NCI-H446 treated with DMSO at 0.1 percent for 48 hours (cell line): ENCODE measurements around the gene SLC18A2.
"Not testable (repeated sequence)": the region's sequence is repeated elsewhere in the genome, so short reads cannot be mapped to it uniquely, and the experiment has no call there.

Experiments used
- DNase-seq: peaks from one replicate; lab custom pipeline; 2025; lab: John Stamatoyannopoulos, UW

SLC18A2 gene

DNA sequence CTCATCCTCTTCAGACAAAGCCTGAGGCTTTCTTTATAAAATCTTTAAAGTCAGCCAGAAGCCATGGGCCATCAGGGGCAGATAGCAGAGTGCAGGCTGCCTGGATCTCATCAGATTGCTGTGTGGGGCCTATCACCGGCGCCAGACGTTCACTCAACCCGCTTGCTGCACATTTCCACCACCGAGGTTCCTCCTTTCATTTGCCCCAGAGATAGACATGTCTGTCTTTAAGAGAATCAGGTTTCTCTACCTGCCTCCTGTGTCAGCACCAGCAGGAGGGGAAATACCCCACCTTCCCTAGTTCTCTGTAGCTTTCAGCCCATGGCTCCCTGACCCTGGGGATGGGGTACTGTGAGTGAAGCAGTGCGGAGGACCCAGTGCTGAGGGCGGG is 22.0 kb downstream of the SLC18A2 start:
- DNase-seq, result no peak

DNA sequence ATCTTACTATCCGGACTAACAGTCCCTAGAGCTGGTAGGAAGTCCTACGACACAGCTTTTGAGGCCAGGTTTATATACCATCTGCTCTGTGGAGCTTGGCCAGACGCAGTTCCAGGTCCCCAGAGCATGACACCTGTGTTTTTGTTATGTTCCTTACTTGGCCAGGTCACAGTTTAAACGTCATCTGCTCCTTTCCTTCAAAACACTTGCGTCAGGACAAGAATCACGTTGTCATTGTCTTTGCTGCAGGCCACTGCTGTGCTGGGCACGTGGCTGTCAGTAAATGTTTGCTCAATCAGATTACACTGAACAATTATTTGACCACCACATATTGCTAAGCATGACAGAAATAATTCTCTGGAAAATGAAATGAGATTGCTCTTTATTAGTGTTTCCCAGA is 23.9 kb downstream of the SLC18A2 start:
- no peak for DNase-seq

DNA sequence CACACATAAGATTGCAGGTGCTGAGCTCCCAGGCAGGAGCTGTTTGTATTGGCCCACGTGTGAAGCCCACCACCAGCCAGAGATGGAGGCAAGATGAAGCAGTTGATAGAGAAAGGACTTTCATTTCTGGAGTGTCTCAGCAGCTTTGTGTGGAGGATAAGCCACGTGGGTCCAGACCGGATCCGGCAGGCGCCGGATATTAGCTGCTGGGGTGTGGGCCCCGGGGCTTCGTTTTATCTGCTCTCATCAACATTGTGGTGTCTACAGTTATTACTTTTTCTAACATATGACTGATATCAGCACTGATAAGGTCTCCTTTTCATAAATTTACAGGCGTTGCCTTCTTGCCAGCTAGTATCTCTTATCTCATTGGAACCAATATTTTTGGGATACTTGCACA is 25.5 kb downstream of the SLC18A2 start:
- no peak for DNase-seq

DNA sequence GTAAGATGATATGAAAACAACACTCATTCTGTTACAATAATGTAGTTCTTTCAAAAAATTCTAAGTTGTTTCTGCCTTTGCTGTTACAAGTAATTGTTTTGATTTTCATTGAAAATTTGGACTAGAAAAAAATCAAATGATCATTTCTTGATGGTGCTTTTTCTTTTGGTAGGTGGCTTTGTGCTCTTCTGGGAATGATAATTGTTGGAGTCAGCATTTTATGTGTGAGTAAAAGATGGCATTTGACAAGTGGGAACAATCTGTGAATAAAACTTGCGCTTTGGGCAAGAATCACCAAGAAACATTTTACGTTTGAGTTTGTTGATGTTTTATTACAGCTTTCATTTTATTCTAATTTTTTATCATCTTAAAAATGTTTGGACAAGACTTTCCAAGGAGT is 25.9 kb downstream of the SLC18A2 start:
- no peak for DNase-seq

DNA sequence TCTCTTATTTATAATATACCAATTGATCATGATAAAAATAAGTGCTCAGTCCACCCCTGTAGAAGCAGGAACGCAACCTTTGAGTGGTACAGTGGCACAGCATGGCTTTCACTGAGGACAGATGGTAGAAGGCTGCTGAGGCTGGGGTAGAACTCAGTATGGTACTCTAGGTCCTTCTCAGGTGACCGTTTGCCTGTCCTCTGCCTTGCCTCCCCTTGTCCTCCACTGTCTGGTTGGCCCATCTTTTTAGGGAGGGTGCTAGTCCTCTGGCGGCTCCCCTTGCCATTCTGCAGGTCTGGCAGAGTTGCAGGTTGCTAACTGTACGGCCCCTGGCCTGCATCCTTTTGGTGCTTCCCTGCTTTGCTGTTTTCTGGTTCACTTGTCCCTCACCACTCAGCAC is 27.3 kb downstream of the SLC18A2 start:
- no peak for DNase-seq

DNA sequence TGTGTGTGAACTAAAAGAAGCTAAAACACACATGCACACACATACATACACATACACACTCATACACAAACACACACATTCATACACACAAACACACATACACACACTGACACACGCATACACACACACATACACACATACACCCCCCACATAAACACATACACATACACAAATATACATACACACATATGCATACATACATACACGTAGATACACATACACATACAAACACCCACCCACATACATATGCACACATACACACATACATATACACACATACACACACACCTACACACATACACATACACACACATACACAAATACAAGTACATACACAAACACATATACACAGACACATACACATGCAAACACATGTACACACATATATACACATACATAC is 28.0 kb downstream of the SLC18A2 start:
- DNase-seq, result no peak

DNA sequence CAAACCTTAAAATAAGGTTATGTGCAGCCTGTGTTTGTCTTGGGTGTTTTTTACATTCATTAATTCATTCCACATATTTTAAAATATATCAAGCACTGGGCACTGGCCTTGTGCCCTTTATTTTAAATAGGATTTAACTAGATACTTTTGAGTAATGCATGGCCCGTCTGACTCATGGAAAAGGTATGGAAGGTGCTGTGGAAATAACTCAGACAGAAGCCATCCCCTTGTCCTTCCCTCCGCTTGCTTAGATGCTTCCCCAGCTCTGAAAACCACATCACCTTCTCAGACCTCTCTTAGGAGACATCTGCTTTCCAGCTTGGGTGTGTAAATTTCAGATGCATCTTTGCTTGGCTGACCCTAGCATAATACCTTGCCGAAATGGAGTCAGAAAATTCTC is 30.5 kb downstream of the SLC18A2 start:
- DNase-seq, result no peak

DNA sequence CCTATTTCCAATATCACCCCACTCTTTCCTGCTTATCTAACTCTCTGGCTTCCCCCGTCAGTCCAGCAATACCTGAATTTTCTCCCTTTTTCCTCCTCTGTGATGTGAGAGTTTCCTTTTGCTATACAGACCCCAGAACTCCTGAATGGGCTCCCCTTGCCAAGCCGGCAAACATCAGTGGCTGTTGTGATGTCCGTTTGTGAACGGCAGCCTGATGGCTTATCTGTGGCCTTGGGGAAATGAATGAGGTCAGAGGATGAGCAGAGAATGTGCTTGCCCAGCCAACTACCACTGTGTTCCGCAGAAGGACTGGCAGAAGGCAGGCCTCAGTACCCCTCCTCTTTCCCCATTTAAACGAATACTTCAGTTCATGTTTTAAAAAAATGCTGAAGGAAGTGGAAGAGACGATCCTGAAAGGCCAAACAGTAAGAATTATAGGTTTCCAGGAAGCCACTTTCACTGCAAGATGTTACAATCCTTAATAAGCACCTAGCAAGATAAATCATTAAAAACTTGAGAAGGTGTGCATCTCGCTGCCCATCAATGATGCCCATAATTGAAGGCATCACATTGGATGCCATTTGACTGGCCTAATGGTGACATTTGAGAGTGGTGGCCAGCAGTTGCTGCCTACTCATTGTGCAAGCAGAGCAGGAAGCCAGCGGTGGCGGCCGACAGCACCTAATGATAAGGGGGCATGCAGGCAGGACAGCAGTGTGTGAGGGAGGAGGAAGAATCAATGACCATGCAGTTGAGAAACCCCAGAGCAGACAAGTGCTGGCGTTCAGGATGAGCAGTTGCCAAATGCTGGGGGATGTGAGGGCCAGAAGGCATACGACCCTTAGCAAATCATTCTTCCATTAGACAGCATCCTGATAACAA is 31.5 kb downstream of the SLC18A2 start:
- no peak for DNase-seq

DNA sequence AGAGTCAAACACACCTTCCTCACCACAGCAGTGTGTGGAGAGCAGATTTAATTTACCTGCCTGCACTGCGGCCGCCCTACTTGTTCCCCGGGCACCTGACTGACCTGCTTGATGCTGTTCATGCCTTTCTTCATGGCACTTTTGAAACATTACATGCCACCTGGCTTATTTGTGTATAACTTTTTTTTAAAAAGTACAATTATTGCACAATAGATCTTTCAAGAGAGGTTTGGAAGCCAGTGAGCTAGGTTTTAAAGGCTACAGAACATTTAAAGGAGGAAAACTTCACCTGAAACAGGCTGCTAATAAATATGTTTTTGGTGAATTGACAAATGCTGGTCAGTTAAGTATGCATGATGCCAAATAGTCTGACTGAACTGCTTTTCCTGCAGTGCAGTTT is 33.1 kb downstream of the SLC18A2 start:
- DNase-seq, result no peak

DNA sequence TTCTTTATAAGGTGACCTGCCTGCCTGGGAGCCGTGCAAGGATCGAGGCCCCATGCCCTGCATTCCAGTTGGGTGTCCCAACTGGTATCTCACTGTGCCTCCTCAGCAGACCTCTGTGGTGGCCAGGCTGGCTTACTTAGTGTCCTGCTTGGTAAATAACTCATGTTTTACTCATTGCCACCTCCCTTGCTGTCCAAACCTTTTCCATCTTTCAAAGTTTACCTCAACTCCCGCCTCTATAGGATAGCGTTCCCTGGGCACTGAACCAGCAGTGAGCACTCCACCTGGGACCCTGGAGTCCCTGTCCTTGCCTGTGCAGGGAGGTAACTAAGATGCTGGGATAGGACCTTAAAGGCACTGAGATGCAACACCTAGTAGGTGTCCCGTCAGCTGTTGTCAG is 33.6 kb downstream of the SLC18A2 start:
- no peak for DNase-seq

DNA sequence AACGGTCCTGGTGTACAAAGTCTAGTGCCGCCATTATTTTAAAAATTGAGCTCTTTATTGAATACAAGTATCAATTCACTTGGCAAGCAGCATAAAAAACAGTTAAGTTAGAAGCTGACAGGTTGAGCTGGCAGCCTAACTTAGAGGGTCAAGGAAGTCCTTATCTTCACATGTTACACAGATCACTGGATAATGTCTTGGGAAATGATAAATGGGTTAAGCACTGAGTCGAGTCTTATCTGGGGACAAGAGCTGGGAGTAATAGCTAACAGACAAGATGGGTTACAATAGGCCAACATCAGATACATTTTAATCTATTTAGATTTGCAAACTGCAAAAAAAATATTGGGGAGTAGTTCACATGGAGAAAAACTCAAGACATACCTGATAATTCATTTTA is 34.2 kb downstream of the SLC18A2 start:
- no peak for DNase-seq

DNA sequence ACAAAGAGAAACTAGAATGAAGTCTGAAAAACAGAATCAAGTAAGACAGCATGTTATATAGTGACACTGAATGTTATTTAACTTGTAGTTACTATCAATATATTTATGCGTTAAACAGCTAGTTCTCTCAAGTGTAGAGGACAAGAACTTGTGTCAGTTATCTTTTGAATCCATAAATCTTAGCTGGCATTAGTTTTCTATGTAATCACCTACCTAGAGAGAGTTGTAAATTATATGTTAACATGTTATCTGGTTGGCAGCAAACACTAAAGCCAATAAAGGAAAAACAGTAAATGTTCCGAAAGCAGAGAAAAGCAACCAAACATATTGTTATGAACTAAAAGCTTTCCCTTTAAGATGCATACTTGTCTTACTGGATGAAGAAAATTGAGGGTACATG is 36.8 kb downstream of the SLC18A2 start:
- no peak for DNase-seq

DNA sequence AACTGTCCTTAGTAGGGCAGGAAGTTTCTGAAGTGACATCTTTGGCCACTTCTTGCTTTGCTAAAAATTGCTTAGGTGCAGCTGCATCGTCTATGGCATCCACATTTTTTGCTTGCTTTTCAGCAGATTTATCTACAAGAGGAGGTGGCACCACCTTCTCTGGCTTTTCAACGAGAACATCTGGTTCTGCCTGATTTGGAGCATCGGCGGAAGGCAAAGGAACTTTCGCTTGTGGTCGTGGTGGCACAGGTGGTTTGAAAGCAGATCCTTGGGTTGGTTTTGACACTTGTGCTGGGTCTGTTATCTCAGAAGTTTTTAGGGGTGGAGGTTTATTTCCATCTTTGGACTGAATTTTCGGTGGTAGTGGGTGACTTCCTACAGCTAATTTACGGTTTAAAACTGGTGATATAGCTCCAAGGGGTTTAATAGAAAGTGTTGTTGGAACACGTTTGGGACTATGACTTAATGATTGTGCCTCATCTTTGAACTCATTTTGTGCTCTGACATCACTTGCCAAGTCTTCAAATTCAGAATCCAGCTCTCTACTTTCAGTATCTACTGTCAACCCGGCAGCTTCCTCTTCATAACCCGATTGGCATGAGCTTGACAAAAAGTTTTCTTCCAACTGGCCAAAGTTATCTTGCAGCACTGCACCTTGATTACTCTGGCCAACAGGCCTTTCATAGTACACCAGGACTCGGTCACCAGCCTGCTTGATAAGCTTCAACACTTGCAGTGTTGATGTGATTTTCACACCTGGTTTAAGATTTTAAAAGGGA is 44.0 kb downstream of the SLC18A2 start:
- DNase-seq, result no peak

DNA sequence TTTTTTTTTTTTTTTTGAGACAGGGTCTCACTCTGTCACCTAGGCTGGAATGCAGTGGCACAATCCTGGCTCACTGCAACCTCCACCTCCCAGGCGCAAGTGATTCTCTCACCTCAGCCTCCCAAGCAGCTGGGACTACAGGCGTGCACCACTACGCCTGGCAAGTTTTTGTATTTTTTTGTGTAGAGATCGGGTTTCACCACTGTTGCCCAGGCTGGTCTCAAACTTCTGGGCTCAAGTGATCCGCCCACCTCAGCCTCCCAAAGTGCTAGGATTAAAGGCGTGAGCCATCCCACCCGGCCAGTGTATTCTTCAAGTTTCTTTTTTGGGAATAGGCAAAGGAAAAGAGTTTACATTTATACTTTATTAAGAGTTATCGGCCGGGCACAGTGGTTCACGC is 50.0 kb downstream of the SLC18A2 start:
- not testable (repeated sequence) for DNase-seq

DNA sequence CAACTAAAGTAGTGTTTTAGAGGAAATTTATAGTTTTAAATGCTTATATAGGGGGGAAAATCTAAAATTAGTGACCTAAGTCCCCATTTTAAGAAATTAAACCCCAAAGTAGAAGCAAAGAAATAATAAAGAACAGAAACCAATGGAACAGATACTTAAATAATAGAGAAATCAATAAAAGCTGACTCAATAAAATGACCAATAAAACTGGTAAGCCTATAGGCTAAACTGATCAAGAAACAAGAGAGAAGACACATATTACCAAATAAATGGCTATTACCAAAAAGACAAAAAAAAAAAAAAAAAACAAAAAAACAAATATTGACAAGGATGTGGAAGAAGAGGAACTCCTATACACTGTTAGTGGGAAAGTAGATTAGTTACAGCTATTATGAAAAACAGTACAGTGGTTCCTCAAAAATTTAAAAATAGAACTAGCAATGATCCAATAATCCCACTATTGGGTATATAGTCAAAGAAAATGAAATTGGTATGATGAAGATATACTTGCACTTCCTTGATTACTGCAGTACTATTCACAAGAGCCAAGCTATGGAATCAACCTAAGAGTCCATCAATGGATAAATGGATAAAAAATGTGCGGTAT is 53.2 kb downstream of the SLC18A2 start:
- DNase-seq, result no peak

DNA sequence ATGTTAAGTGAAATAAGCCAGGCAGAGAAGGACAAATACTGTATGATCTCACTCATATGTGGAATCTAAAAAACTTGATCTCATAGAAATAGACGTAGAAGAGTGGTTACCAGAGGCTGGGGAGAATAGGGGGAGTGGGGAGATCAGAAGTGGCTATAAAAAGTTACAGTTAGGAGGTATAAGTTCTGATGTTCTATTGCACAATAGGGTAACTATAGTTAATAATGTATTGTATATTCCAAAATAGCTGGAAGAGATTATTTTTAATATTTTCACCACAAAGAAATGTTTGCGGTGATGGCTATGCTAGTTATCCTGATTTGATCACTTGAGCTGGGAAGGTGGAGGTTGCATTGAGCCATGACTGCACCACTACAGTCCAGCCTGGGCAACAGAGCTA is 53.8 kb downstream of the SLC18A2 start:
- no peak for DNase-seq

DNA sequence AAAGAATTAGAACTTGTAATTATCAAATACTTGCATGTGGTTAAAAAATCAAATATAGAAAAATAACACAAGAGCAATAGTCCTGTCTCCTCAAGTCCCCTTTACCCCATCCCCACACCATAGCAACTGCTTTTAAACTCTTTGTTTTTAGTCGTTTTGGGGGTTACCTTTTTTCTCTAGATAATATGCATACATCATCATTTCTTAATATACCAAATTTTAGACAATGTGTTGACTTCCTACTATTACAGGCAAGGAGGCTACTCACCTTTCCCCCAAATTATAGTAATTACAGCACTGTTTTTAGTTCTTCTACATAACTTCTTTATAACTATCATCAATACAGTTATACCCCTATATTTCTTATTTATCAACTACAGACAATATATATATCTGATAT is 57.3 kb downstream of the SLC18A2 start:
- no peak for DNase-seq

DNA sequence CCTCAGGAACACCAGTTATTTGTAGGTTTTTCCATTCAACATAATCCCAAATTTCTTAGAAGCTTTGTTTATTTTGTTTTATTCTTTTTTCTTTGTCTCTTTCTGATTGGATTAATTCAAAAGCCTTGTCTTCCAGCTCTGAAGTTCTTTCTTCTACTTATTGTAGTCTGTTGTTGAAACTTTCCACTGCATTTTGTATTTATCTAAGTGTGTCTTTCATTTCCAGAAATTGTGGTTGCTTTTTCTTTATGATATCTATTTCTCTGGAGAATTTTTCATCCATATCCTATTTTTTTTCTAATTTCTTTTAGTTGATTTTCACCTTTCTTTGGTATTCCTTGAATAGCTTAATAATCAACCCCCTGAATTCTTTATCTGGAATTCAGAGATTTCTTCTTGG is 58.5 kb downstream of the SLC18A2 start:
- no peak for DNase-seq

DNA sequence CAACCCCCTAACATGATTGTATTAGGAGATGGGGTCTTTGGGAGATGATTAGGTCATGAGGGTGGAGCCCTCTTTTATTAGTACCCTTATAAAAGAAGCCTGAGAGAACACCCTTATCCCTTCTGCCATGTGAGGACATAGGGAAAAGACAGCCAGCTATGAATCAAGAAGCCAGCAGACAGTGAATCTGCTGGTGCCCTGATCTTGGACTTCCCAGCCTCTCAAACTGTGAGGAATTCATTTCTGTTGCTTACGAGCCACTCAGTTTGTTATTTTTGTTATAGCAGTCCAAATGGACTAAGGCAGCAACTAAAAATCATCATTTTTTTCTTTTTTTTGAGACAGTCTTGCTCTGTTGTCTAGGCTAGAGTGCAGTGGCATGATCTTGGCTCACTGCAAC is 59.8 kb downstream of the SLC18A2 start:
- no peak for DNase-seq

DNA sequence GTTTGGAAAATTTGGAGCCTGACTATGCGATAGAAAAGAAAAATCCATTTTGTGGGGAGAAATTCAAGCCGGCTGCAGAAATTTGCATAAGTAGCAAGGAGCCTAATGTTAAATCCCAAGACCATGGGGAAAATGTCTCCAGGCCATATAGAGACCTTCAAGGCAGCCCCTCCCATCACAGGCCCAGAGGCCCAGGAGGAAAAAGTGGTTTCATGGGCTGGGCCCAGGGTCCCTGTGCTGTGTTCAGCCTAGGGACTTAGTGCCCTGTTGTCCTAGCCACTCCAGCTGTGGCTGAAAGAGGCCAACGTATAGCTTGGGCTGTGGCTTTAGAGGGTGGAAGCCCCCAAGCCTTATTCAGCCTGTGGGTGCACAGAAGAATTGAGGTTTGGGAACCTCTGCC is 62.5 kb downstream of the SLC18A2 start:
- not testable (repeated sequence) for DNase-seq

DNA sequence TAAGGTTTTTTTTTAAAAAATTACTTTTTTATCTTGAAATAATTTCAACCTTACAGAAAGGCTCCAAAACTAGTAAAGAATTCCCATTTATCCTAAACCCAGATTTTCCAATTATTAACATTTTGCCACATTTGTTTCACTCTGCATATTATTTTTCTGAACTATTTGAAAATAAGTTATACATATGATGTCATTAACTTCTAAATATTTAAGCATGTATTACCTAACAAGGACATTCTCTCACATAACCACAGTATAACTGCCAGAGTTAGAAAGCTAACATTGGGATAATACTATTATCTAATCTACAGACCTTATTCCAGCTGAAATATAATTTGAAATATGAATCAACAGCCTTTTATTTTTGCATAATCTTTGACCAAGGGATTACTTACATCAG is 65.8 kb downstream of the SLC18A2 start:
- DNase-seq, result no peak

DNA sequence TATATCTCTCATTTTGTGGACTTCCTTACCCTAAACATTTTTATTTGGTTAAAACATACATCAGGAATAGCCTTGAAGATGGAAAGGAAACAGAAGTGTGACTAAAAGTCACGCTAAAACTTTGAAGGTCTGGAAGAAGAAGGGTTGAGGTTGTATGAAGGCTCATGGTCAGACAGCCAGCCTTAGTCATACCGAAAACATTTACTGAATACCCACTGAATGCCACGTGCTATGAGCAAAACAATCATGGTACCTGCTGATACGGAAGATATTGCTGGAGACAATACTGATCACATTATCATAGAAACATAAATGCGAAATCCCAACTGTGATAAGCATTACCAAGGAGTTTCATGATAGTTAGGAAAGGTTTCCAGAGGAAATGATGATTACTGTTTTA is 70.3 kb downstream of the SLC18A2 start:
- no peak for DNase-seq

DNA sequence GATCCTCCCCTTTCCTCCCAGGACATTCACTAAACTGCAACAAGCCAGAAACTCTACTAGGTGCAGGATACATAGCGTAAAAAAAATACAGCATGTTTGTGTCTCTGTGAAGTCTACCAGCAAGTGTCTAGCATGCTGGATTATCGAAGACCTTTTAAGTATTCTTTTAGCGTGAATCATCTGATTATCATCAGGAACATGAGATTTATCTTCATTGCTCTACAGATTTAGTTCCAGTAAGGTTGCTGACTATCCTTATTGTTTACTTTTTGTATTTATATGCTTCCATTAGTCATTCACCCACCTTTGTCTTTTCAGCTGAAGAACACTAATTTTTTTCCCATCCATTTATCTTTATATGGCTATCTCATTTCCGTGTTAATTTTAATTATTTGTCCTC is 71.5 kb downstream of the SLC18A2 start:
- DNase-seq, result no peak
